Neuronal stem cell (in vitro differentiated cells): ENCODE results near the gene WWTR1.

Source experiments
- DNase-seq: peaks from one replicate; pipeline ENCODE4 v3.0.0-alpha.2; 2013; ENCODE audit warnings: low spot score
- H2AFZ ChIP-seq: one replicate; pipeline ENCODE4 v1.6.1; 2013; ENCODE audit warnings: mild to moderate bottlenecking, low read length, inconsistent platforms
- H2AK5ac ChIP-seq: 2 replicates; pipeline ENCODE4 v1.6.1; 2013; ENCODE audit warnings: low read depth, mild to moderate bottlenecking, inconsistent platforms, low read length, moderate library complexity, mixed read lengths
- H2BK120ac ChIP-seq: 2 replicates; pipeline ENCODE4 v1.6.1; 2013; ENCODE audit warnings: low read depth, mild to moderate bottlenecking, inconsistent platforms, low read length, moderate library complexity, mixed read lengths
- H2BK12ac ChIP-seq: one replicate; pipeline ENCODE4 v1.6.1; 2013; ENCODE audit warnings: low read length, inconsistent platforms
- H2BK15ac ChIP-seq: 2 replicates; pipeline ENCODE4 v1.6.1; 2013; ENCODE audit warnings: mild to moderate bottlenecking, low read length, inconsistent platforms, mixed read lengths
- H2BK5ac ChIP-seq: one replicate; pipeline ENCODE4 v1.6.1; 2013; ENCODE audit warnings: inconsistent platforms, mild to moderate bottlenecking, low read length, moderate library complexity
- H3K14ac ChIP-seq: one replicate; pipeline ENCODE4 v1.6.1; 2013; ENCODE audit warnings: low read length, inconsistent platforms
- H3K18ac ChIP-seq: 2 replicates; pipeline ENCODE4 v1.6.1; 2013; ENCODE audit warnings: low read length, inconsistent platforms
- H3K23ac ChIP-seq: 2 replicates; pipeline ENCODE4 v1.6.1; 2013; ENCODE audit warnings: low read depth, mild to moderate bottlenecking, mixed read lengths, low read length, inconsistent platforms; ENCODE audit not compliant: poor library complexity
- H3K27ac ChIP-seq: replicated peaks from 3 replicates; pipeline ENCODE4 v1.5.1; 2013; ENCODE audit warnings: low read length, inconsistent platforms
- H3K27me3 ChIP-seq, 3 experiments: 2 replicates each; pipeline ENCODE4 v1.6.1; 2013; ENCODE audit warnings: low read length in 3 of 3, mild to moderate bottlenecking in 2 of 3, inconsistent platforms in 1 of 3, low read depth in 1 of 3, mixed read lengths in 1 of 3, moderate library complexity in 1 of 3; ENCODE audit not compliant: control insufficient read depth in 3 of 3, insufficient read depth in 3 of 3
- H3K36me3 ChIP-seq, 2 donors: replicated peaks in 1 of 2; 2 replicates each; pipeline ENCODE4 v1.6.1; 2013; ENCODE audit warnings: low read length in 2 of 2; ENCODE audit not compliant: control insufficient read depth in 2 of 2, insufficient read depth in 2 of 2
- H3K4ac ChIP-seq: 2 replicates; pipeline ENCODE4 v1.6.1; 2013; ENCODE audit warnings: inconsistent platforms, mild to moderate bottlenecking, low read length, moderate library complexity
- H3K4me1 ChIP-seq, 2 donors: 1 replicate in 1 of 2; 2 replicates in 1 of 2; pipeline ENCODE4 v1.6.1; 2013; ENCODE audit warnings: low read length in 2 of 2, low read depth in 1 of 2; ENCODE audit not compliant: control insufficient read depth in 2 of 2, insufficient read depth in 1 of 2
- H3K4me2 ChIP-seq: one replicate; pipeline ENCODE4 v1.6.1; 2013; ENCODE audit warnings: mild to moderate bottlenecking, low read length, inconsistent platforms; ENCODE audit not compliant: insufficient read depth, poor library complexity, severe bottlenecking
- H3K4me3 ChIP-seq, 2 donors: 2 replicates each; pipeline ENCODE4 v1.5.1; 2013; ENCODE audit warnings: low read length in 2 of 2, mild to moderate bottlenecking in 2 of 2, inconsistent platforms in 1 of 2, moderate library complexity in 1 of 2
- H3K79me1 ChIP-seq: one replicate; pipeline ENCODE4 v1.6.1; 2013; ENCODE audit warnings: low read depth, mild to moderate bottlenecking, inconsistent platforms, low read length, moderate library complexity
- H3K9ac ChIP-seq: one replicate; pipeline ENCODE4 v1.6.1; 2013; ENCODE audit warnings: mild to moderate bottlenecking, low read depth, low read length, inconsistent platforms; ENCODE audit not compliant: poor library complexity
- H3K9me3 ChIP-seq, 2 donors: replicated peaks in 1 of 2; 2 replicates each; pipeline versions ENCODE3 to v1.6.1; 2013; ENCODE audit warnings: low read length in 2 of 2, mild to moderate bottlenecking in 2 of 2, inconsistent platforms in 1 of 2, low read depth in 1 of 2, mixed read lengths in 1 of 2, moderate library complexity in 1 of 2; ENCODE audit not compliant: control insufficient read depth in 2 of 2, insufficient read depth in 1 of 2
- H4K8ac ChIP-seq: one replicate; pipeline ENCODE4 v1.6.1; 2013; ENCODE audit warnings: low read depth, mild to moderate bottlenecking, inconsistent platforms, low read length, moderate library complexity
- H4K91ac ChIP-seq: one replicate; pipeline ENCODE4 v1.6.1; 2013; ENCODE audit warnings: low read length, low read depth, mild to moderate bottlenecking, inconsistent platforms; ENCODE audit not compliant: poor library complexity
- WGBS, 2 donors: extraction: QIAGEN DNeasy Blood & Tissue Kit; methylation state at CpG; one replicate each; pipeline ENCODE4 v1.1.7; 2013; ENCODE audit warnings: missing lambda C conversion rate in 2 of 2, mixed read lengths in 1 of 2; ENCODE audit not compliant: insufficient read length in 2 of 2, insufficient replicate concordance in 1 of 2; ENCODE audit errors: extremely low coverage in 2 of 2; 5-methylcytosine and 5-hydroxymethylcytosine counted together

WWTR1 gene

GRCh38 chr3:149658744-149659497, 1.1 kb upstream of the WWTR1 start:
- Histone ChIP-seq H3K79me1 (peaks cover 7% of the 10 kb centered on the region), H2BK15ac (peak overlapping the region; percentile 83), H3K4me2 (peak overlapping the region; percentile 96), H3K4ac (no peak overlapping the region), H4K91ac (no peak overlapping the region), H3K14ac (no peak overlapping the region), H3K18ac (peak overlapping the region; percentile 80), H3K27ac (no peak overlapping the region), H3K27me3 (peaks cover 0 to 3% (median 0%) of the 10 kb centered on the region in 3 experiments), H3K9me3 (no peaks in the 10 kb centered on the region), H4K8ac (no peak overlapping the region), H2AK5ac (peak overlapping the region; percentile 86), H2BK5ac (peak overlapping the region; percentile 19), H3K4me3 (peak overlapping the region; percentile 58 to 82), H2BK12ac (no peak overlapping the region), H2BK120ac (no peak overlapping the region), H3K23ac (no peak overlapping the region), H3K9ac (no peak overlapping the region), H3K4me1 (peaks cover 4 to 10% of the 10 kb centered on the region in 2 donors), H2AFZ (peak overlapping the region; percentile 92), H3K36me3 (peaks cover 0 to 14% of the 10 kb centered on the region in 2 donors)
- no CpG with 5 or more reads among the region's 24 CpGs for WGBS, 2 donors
- DNase-seq: no peak

GRCh38 chr3:149657321-149657925, 402 bp downstream of the WWTR1 start:
- H3K4me1 ChIP-seq: peaks cover 4 to 10% of the 10 kb centered on the region in 2 donors
- peaks cover 0 to 3% (median 0%) of the 10 kb centered on the region in 3 experiments for H3K27me3 ChIP-seq
- H3K36me3 ChIP-seq: peaks cover 0 to 28% of the 10 kb centered on the region in 2 donors
- H3K4ac ChIP-seq: no peak overlapping the region
- H3K4me3 ChIP-seq: peak overlapping the region; percentile 58 to 92
- peak overlapping the region; percentile 77 for H2AK5ac ChIP-seq
- H3K79me1 ChIP-seq: peaks cover 7% of the 10 kb centered on the region
- H3K9ac ChIP-seq: peak overlapping the region; percentile 92
- H3K27ac ChIP-seq: peak overlapping the region; percentile 68
- H2AFZ ChIP-seq: peak overlapping the region; percentile 92
- H3K4me2 ChIP-seq: peak overlapping the region; percentile 96
- no peak overlapping the region for H4K8ac ChIP-seq
- peak overlapping the region; percentile 95 for H2BK5ac ChIP-seq
- H2BK15ac ChIP-seq: peak overlapping the region; percentile 70
- H2BK120ac ChIP-seq: no peak overlapping the region
- peak overlapping the region; percentile 30 for H2BK12ac ChIP-seq
- peak overlapping the region; percentile 85 for H3K14ac ChIP-seq
- H4K91ac ChIP-seq: no peak overlapping the region
- H3K23ac ChIP-seq: peak overlapping the region; percentile 82
- WGBS, 2 donors: no CpG with 5 or more reads among the region's 41 CpGs
- no peaks in the 10 kb centered on the region for H3K9me3 ChIP-seq
- peak overlapping the region; percentile 95 for H3K18ac ChIP-seq
- DNase-seq: no peak

- Histone ChIP-seq H2AFZ (no peak overlapping the region), H2BK120ac (no peak overlapping the region), H2AK5ac (no peak overlapping the region), H4K91ac (no peak overlapping the region), H3K14ac (no peak overlapping the region), H3K23ac (no peak overlapping the region), H3K9me3 (peaks cover 0 to 11% of the 10 kb centered on the region in 2 donors), H2BK5ac (no peak overlapping the region), H3K4me1 (peaks cover 4 to 10% of the 10 kb centered on the region in 2 donors), H3K27ac (no peak overlapping the region), H2BK12ac (no peak overlapping the region), H3K4me3 (peak overlapping the region; percentile 58 to 92), H3K79me1 (peaks cover 7% of the 10 kb centered on the region), H3K4me2 (peak overlapping the region; percentile 96), H3K9ac (no peak overlapping the region), H3K4ac (no peak overlapping the region), H3K36me3 (peaks cover 0 to 40% of the 10 kb centered on the region in 2 donors), H3K18ac (no peak overlapping the region), H4K8ac (no peak overlapping the region), H3K27me3 (peaks cover 0 to 3% (median 0%) of the 10 kb centered on the region in 3 experiments), H2BK15ac (no peak overlapping the region)
- WGBS, 2 donors: no CpG with 5 or more reads among the region's 2 CpGs
- DNase-seq: no peak
Measured at GRCh38 chr3:149655826-149656574, 1.8 kb downstream of the WWTR1 start.

GRCh38 chr3:149654188-149654601, 3.6 kb downstream of the WWTR1 start:
- H3K36me3 ChIP-seq: peaks cover 0 to 57% of the 10 kb centered on the region in 2 donors
- H2AK5ac ChIP-seq: no peak overlapping the region
- no peak overlapping the region for H4K91ac ChIP-seq
- H3K79me1 ChIP-seq: peaks cover 7% of the 10 kb centered on the region
- H2BK120ac ChIP-seq: no peak overlapping the region
- H2BK12ac ChIP-seq: no peak overlapping the region
- no peak overlapping the region for H3K18ac ChIP-seq
- H3K4me2 ChIP-seq: no peak overlapping the region
- H3K23ac ChIP-seq: no peak overlapping the region
- H3K9me3 ChIP-seq: peaks cover 0 to 15% of the 10 kb centered on the region in 2 donors
- no peak overlapping the region for H3K14ac ChIP-seq
- H2BK15ac ChIP-seq: no peak overlapping the region
- H2AFZ ChIP-seq: no peak overlapping the region
- H3K9ac ChIP-seq: no peak overlapping the region
- no peak overlapping the region for H2BK5ac ChIP-seq
- no peak overlapping the region for H3K27ac ChIP-seq
- H3K4me3 ChIP-seq: no peak overlapping the region
- H4K8ac ChIP-seq: no peak overlapping the region
- peaks cover 4 to 10% of the 10 kb centered on the region in 2 donors for H3K4me1 ChIP-seq
- peaks cover 0 to 3% (median 0%) of the 10 kb centered on the region in 3 experiments for H3K27me3 ChIP-seq
- H3K4ac ChIP-seq: no peak overlapping the region
- DNase-seq: no peak
